HepG2 (cell line): ENCODE data around the gene LRATD1.

Experiments used
- CTCF ChIP-seq: sonication (generic); formaldehyde crosslinking; IDR thresholded peaks from 2 replicates; pipeline ENCODE4 v1.5.0; 2020; ENCODE audit warnings: mild to moderate bottlenecking, missing genetic modification reagents, moderate library complexity
- DNMT1 ChIP-seq: sonication (generic); formaldehyde crosslinking; IDR thresholded peaks from 2 replicates; pipeline ENCODE4 v1.5.1; 2020; ENCODE audit warnings: mild to moderate bottlenecking, missing genetic modification reagents

GRCh38 chr2:14623237-14623636, 9.3 kb upstream of the LRATD1 start:
- no peak for TF ChIP-seq CTCF (CRISPR knock-in tag)
- no peak for TF ChIP-seq DNMT1 (CRISPR knock-in tag)
